H9 (cell line): ENCODE measurements around the gene CROCC. TPM values are rescaled to one million over a fixed set of nuclear protein-coding genes. Genes with fewer than 3 reads are reported as not detected.

Experiments
- DNase-seq: peaks from one replicate; pipeline ENCODE4 v3.0.0-alpha.2; 2017
- H2AFZ ChIP-seq: one replicate; pipeline ENCODE4 v1.6.1; 2013; ENCODE audit warnings: mild to moderate bottlenecking, low read length, control low read depth, moderate library complexity
- H2AK5ac ChIP-seq: 2 replicates; pipeline ENCODE4 v1.6.1; 2013; ENCODE audit warnings: low read length, control low read depth, mixed read lengths; ENCODE audit not compliant: insufficient read length
- H2BK120ac ChIP-seq: one replicate; pipeline ENCODE4 v1.6.1; 2013; ENCODE audit warnings: low read depth, mild to moderate bottlenecking, low read length, control low read depth, inconsistent platforms; ENCODE audit not compliant: poor library complexity, severe bottlenecking
- H2BK12ac ChIP-seq: 2 replicates; pipeline ENCODE4 v1.6.1; 2013; ENCODE audit warnings: low read length, control low read depth, mixed read lengths, low read depth; ENCODE audit not compliant: insufficient read length
- H2BK15ac ChIP-seq: 2 replicates; pipeline ENCODE4 v1.6.1; 2013; ENCODE audit warnings: low read depth, low read length, control low read depth
- H2BK20ac ChIP-seq: one replicate; pipeline ENCODE4 v1.6.1; 2013; ENCODE audit warnings: low read depth, mild to moderate bottlenecking, low read length, control low read depth, inconsistent platforms; ENCODE audit not compliant: poor library complexity, severe bottlenecking
- H2BK5ac ChIP-seq: 2 replicates; pipeline ENCODE4 v1.6.1; 2013; ENCODE audit warnings: low read length, control low read depth, mixed read lengths; ENCODE audit not compliant: insufficient read length
- H3K14ac ChIP-seq: 2 replicates; pipeline ENCODE4 v1.6.1; 2013; ENCODE audit warnings: low read length, control low read depth; ENCODE audit not compliant: insufficient read depth
- H3K18ac ChIP-seq: 2 replicates; pipeline ENCODE4 v1.6.1; 2013; ENCODE audit warnings: low read depth, mild to moderate bottlenecking, mixed read lengths, low read length, control low read depth; ENCODE audit not compliant: insufficient read length
- H3K23ac ChIP-seq: 2 replicates; pipeline ENCODE4 v1.6.1; 2013; ENCODE audit warnings: low read length, control low read depth, mixed read lengths, low read depth; ENCODE audit not compliant: insufficient read length
- H3K23me2 ChIP-seq: 2 replicates; pipeline ENCODE4 v1.6.1; 2013; ENCODE audit warnings: low read depth, mild to moderate bottlenecking, mixed read lengths, low read length, control low read depth; ENCODE audit not compliant: insufficient read length, poor library complexity, severe bottlenecking
- H3K27ac ChIP-seq: 2 replicates; pipeline ENCODE4 v1.5.1; 2013; ENCODE audit warnings: low read length, control low read depth, mixed read lengths, low read depth; ENCODE audit not compliant: insufficient read length
- H3K27me3 ChIP-seq: 2 replicates; pipeline ENCODE4 v1.6.1; 2013; ENCODE audit warnings: low read length, control low read depth, inconsistent platforms; ENCODE audit not compliant: insufficient read depth
- H3K4ac ChIP-seq: 2 replicates; pipeline ENCODE4 v1.6.1; 2013; ENCODE audit warnings: low read depth, mild to moderate bottlenecking, control low read depth, inconsistent platforms, low read length, moderate library complexity
- H3K4me1 ChIP-seq: 2 replicates; pipeline ENCODE4 v1.6.1; 2013; ENCODE audit warnings: low read length, control low read depth, inconsistent platforms; ENCODE audit not compliant: insufficient read depth
- H3K4me2 ChIP-seq: 2 replicates; pipeline ENCODE4 v1.6.1; 2013; ENCODE audit warnings: low read length, control low read depth, mixed read lengths; ENCODE audit not compliant: insufficient read length, insufficient read depth
- H3K56ac ChIP-seq: 2 replicates; pipeline ENCODE4 v1.6.1; 2013; ENCODE audit warnings: low read depth, mild to moderate bottlenecking, mixed read lengths, low read length, control low read depth; ENCODE audit not compliant: insufficient read length
- H3K79me1 ChIP-seq: 2 replicates; pipeline ENCODE4 v1.6.1; 2013; ENCODE audit warnings: low read depth, mild to moderate bottlenecking, moderate library complexity, low read length, control low read depth, inconsistent platforms; ENCODE audit not compliant: insufficient read depth, poor library complexity, severe bottlenecking
- H3K79me2 ChIP-seq: 2 replicates; pipeline ENCODE4 v1.6.1; 2013; ENCODE audit warnings: low read length, control low read depth, inconsistent platforms; ENCODE audit not compliant: insufficient read depth
- H3K9ac ChIP-seq: 2 replicates; pipeline ENCODE4 v1.6.1; 2013; ENCODE audit warnings: low read length, control low read depth, mixed read lengths; ENCODE audit not compliant: insufficient read length; ENCODE audit errors: extremely low read depth
- H3K9me3 ChIP-seq: one replicate; pipeline ENCODE4 v1.6.1; 2013; ENCODE audit warnings: low read depth, low read length, inconsistent platforms; ENCODE audit not compliant: control insufficient read depth
- H3T11ph ChIP-seq: one replicate; pipeline ENCODE4 v1.6.1; 2013; ENCODE audit warnings: mild to moderate bottlenecking, low read length, control low read depth, inconsistent platforms
- H4K20me1 ChIP-seq: one replicate; pipeline ENCODE4 v1.6.1; 2013; ENCODE audit not compliant: control insufficient read depth, insufficient read length, insufficient read depth
- H4K5ac ChIP-seq: 2 replicates; pipeline ENCODE4 v1.6.1; 2013; ENCODE audit warnings: low read depth, mild to moderate bottlenecking, mixed read lengths, low read length, control low read depth; ENCODE audit not compliant: insufficient read length
- H4K8ac ChIP-seq: replicated peaks from 2 replicates; pipeline ENCODE4 v1.6.1; 2013; ENCODE audit warnings: low read length, control low read depth, mixed read lengths, low read depth; ENCODE audit not compliant: insufficient read length
- H4K91ac ChIP-seq: 2 replicates; pipeline ENCODE4 v1.6.1; 2013; ENCODE audit warnings: low read depth, mild to moderate bottlenecking, moderate library complexity, mixed read lengths, low read length, control low read depth; ENCODE audit not compliant: insufficient read length
- H3K27ac Mint-ChIP-seq, 3 experiments: 2 replicates in 2 of 3; 3 replicates in 1 of 3; pipeline ENCODE4 v1.8.0; 2020 to 2021; ENCODE audit warnings: mixed read lengths in 3 of 3, mild to moderate bottlenecking in 1 of 3, moderate library complexity in 1 of 3
- H3K27me3 Mint-ChIP-seq: 2 replicates; pipeline ENCODE4 v1.8.0; 2021; ENCODE audit warnings: low read depth, mild to moderate bottlenecking, moderate library complexity, mixed read lengths
- H3K36me3 Mint-ChIP-seq, 3 experiments: 2 replicates in 2 of 3; 3 replicates in 1 of 3; pipeline ENCODE4 v1.8.0; 2020 to 2021; ENCODE audit warnings: low read depth in 3 of 3, mixed read lengths in 3 of 3; ENCODE audit not compliant: insufficient read depth in 1 of 3
- H3K4me1 Mint-ChIP-seq, 2 experiments: 2 replicates each; pipeline ENCODE4 v1.8.0; 2020; ENCODE audit warnings: mixed read lengths in 2 of 2
- H3K4me3 Mint-ChIP-seq, 2 experiments: 2 replicates in 1 of 2; 3 replicates in 1 of 2; pipeline ENCODE4 v1.8.0; 2020 to 2021; ENCODE audit warnings: mild to moderate bottlenecking in 2 of 2, mixed read lengths in 2 of 2, moderate library complexity in 1 of 2
- H3K9me3 Mint-ChIP-seq, 2 experiments: 2 replicates in 1 of 2; 3 replicates in 1 of 2; pipeline ENCODE4 v1.8.0; 2020; ENCODE audit warnings: mild to moderate bottlenecking in 2 of 2, mixed read lengths in 2 of 2, moderate library complexity in 1 of 2
- WGBS: extraction: QIAGEN DNeasy Blood & Tissue Kit; methylation state at CpG from one replicate; pipeline ENCODE4 v1.1.7; 2013; ENCODE audit warnings: missing lambda C conversion rate, low lambda C conversion rate, mixed read lengths; ENCODE audit not compliant: insufficient read length; ENCODE audit errors: extremely low coverage; 5-methylcytosine and 5-hydroxymethylcytosine counted together
- total RNA-seq: library from RNA; stranded (reverse); gene quantifications from 2 replicates; pipeline ENCODE4 v1.2.1, GENCODE V29; 2021
- TF ChIP-seq, protein P1 (sequence below): fragments of 200-600 bp; sonication (generic); conservative IDR thresholded peaks from 3 replicates; pipeline ENCODE4 v1.8.0; 2021; ENCODE audit warnings: antibody characterized with exemption, mild to moderate bottlenecking

CROCC gene
- total RNA-seq, 1 experiment from 2014 or later = 40.7 TPM

DNA sequence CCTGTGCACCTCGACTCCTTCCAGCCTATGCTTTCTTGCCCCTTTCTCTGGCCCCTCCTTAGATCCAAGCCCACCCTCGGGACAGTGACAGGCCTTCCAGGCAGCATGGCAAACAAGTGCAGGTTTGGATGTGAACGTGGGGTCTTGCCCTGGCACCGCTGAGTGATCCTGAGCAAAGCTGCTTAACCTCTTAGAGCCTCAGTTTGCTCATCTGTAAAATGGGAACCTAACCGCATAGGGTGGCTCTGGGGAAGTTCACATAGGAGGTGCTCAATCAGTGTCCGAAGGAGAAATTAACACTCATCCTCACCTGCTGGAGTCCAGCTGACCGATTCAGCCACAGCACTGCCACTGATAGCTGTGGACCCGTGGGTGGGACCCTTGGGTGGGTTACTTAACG, 51.5 kb downstream of the CROCC start:
- Histone ChIP-seq H2AFZ (no peak overlapping the region), H3K4me2 (no peak overlapping the region), H3K23me2 (no peaks in the 10 kb centered on the region), H2BK20ac (no peak overlapping the region), H3K27me3 (no peaks in the 10 kb centered on the region), H4K8ac (no peak overlapping the region), H2BK12ac (no peak overlapping the region), H3T11ph (no peak overlapping the region), H2BK120ac (no peak overlapping the region), H2BK5ac (no peak overlapping the region), H2BK15ac (no peak overlapping the region), H3K56ac (no peak overlapping the region), H3K18ac (no peak overlapping the region), H3K14ac (no peak overlapping the region), H4K5ac (no peak overlapping the region), H3K27ac (no peak overlapping the region), H2AK5ac (no peak overlapping the region), H3K23ac (no peak overlapping the region), H3K9me3 (no peaks in the 10 kb centered on the region), H3K79me2 (no peaks in the 10 kb centered on the region; the same call in 1 of the 2 replicates), H4K91ac (no peak overlapping the region), H3K9ac (no peak overlapping the region), H3K79me1 (no peaks in the 10 kb centered on the region), H4K20me1 (no peaks in the 10 kb centered on the region), H3K4me1 (no peaks in the 10 kb centered on the region), H3K4ac (no peak overlapping the region)
- Mint-ChIP-seq H3K9me3 (no peaks in the 10 kb centered on the region), H3K36me3 (peaks cover 10 to 57% (median 44%) of the 10 kb centered on the region in 3 experiments), H3K4me1 (peaks cover 15 to 35% of the 10 kb centered on the region in 2 experiments), H3K4me3 (no peak overlapping the region), H3K27me3 (no peaks in the 10 kb centered on the region), H3K27ac (no peak overlapping the region)
- TF ChIP-seq, protein P1, sequence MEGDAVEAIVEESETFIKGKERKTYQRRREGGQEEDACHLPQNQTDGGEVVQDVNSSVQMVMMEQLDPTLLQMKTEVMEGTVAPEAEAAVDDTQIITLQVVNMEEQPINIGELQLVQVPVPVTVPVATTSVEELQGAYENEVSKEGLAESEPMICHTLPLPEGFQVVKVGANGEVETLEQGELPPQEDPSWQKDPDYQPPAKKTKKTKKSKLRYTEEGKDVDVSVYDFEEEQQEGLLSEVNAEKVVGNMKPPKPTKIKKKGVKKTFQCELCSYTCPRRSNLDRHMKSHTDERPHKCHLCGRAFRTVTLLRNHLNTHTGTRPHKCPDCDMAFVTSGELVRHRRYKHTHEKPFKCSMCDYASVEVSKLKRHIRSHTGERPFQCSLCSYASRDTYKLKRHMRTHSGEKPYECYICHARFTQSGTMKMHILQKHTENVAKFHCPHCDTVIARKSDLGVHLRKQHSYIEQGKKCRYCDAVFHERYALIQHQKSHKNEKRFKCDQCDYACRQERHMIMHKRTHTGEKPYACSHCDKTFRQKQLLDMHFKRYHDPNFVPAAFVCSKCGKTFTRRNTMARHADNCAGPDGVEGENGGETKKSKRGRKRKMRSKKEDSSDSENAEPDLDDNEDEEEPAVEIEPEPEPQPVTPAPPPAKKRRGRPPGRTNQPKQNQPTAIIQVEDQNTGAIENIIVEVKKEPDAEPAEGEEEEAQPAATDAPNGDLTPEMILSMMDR = no peak
- no peak for DNase-seq
- WGBS = no CpG with 5 or more reads among the region's 9 CpGs
